GM12874 (cell line): ENCODE data around the gene CD81.

Source experiments
- TF ChIP-seq, protein P1 (sequence below): IDR thresholded peaks from 2 replicates; pipeline ENCODE4 v1.5.1; 2011; ENCODE audit warnings: low read depth, mild to moderate bottlenecking, control low read depth, low read length, moderate library complexity; ENCODE audit not compliant: insufficient read depth

The CD81 gene

DNA sequence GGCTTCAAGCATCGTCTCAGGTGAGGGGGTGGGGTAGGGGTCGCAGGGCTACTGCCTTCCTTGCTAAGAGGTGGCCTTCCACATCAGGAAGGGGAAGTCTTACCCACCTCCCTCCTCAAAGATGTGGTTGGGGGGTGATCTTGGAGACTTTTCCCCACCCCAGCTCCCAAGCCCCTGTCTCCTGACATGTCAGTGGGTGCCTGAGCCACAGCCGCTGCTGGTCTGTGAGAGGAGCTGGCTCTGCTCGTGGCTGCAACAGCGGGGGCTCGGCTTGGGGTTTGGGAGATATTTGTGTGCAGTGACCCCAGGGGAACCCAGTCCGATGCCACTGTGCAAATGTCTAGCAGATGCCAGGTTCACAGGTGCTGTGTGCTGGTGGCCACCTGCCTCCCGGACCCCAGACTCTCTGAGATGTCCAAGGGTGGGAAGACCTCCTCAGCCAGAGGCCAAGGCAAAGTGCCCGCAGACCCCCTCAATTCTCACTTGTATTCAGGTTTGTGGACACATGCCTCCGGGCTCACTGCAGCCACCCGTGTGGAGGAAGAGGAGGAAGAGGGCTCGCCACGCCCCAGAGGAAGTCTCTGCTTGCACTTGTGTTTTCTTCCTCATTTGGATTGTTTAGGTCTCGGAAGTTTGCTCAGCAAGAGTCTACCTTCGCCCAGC, 69.6 kb downstream of the CD81 start:
- TF ChIP-seq, protein P1, sequence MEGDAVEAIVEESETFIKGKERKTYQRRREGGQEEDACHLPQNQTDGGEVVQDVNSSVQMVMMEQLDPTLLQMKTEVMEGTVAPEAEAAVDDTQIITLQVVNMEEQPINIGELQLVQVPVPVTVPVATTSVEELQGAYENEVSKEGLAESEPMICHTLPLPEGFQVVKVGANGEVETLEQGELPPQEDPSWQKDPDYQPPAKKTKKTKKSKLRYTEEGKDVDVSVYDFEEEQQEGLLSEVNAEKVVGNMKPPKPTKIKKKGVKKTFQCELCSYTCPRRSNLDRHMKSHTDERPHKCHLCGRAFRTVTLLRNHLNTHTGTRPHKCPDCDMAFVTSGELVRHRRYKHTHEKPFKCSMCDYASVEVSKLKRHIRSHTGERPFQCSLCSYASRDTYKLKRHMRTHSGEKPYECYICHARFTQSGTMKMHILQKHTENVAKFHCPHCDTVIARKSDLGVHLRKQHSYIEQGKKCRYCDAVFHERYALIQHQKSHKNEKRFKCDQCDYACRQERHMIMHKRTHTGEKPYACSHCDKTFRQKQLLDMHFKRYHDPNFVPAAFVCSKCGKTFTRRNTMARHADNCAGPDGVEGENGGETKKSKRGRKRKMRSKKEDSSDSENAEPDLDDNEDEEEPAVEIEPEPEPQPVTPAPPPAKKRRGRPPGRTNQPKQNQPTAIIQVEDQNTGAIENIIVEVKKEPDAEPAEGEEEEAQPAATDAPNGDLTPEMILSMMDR: no peak
